DND-41 (cell line): ENCODE results near the gene MAP4K1.

Experiments used
- ATAC-seq: fragments of 200-7000 bp; cut with Tn5 transposase; 3 replicates; pipeline ENCODE4 v1.9.1; 2021; ENCODE audit warnings: low read depth; ENCODE audit not compliant: insufficient read depth
- DNase-seq: peaks from one replicate; pipeline ENCODE4 v3.0.0-alpha.2; 2020
- H2AFZ ChIP-seq: 2 replicates; pipeline ENCODE4 v1.6.0; 2012; ENCODE audit warnings: low read depth, low read length
- H3K27ac ChIP-seq: 2 replicates; pipeline ENCODE4 v1.5.1; 2012; ENCODE audit warnings: low read length, inconsistent platforms
- H3K27me3 ChIP-seq: fragments of 200-600 bp; sonication (generic); 2 replicates; pipeline ENCODE4 v1.6.0; 2012; ENCODE audit warnings: low read length, mild to moderate bottlenecking, inconsistent platforms; ENCODE audit not compliant: insufficient read depth, poor library complexity
- H3K36me3 ChIP-seq: 2 replicates; pipeline ENCODE4 v1.5.1; 2012; ENCODE audit warnings: low read length, inconsistent platforms; ENCODE audit not compliant: insufficient read depth
- H3K4me1 ChIP-seq: 2 replicates; pipeline ENCODE4 v1.5.1; 2012; ENCODE audit warnings: mild to moderate bottlenecking, low read length; ENCODE audit not compliant: insufficient read depth
- H3K4me2 ChIP-seq: 2 replicates; pipeline ENCODE4 v1.6.0; 2012; ENCODE audit warnings: mild to moderate bottlenecking, moderate library complexity, low read length, inconsistent platforms; ENCODE audit not compliant: insufficient read depth
- H3K4me3 ChIP-seq, 2 experiments: fragments of 200-600 bp in 1 of 2; shearing (Covaris generic) in 1 of 2; 2 replicates each; pipeline ENCODE4 v1.5.1; 2012 to 2016; ENCODE audit warnings: inconsistent platforms in 2 of 2, low read length in 2 of 2, mild to moderate bottlenecking in 2 of 2, low read depth in 1 of 2, moderate library complexity in 1 of 2
- H3K79me2 ChIP-seq: 2 replicates; pipeline ENCODE4 v1.6.0; 2012; ENCODE audit warnings: low read length, inconsistent platforms; ENCODE audit not compliant: insufficient read depth
- H3K9ac ChIP-seq: 2 replicates; pipeline ENCODE4 v1.6.0; 2012; ENCODE audit warnings: low read depth, mild to moderate bottlenecking, inconsistent platforms, low read length, moderate library complexity
- H3K9me3 ChIP-seq: 2 replicates; pipeline ENCODE4 v1.5.1; 2012; ENCODE audit warnings: low read length, moderate library complexity, mild to moderate bottlenecking, inconsistent platforms; ENCODE audit not compliant: insufficient read depth, severe bottlenecking
- H4K20me1 ChIP-seq: 2 replicates; pipeline ENCODE4 v1.6.0; 2012; ENCODE audit warnings: low read length; ENCODE audit not compliant: insufficient read depth
- EZH2 ChIP-seq: IDR thresholded peaks from 3 replicates; pipeline ENCODE4 v1.6.1; 2012; ENCODE audit warnings: borderline replicate concordance, low read depth, mild to moderate bottlenecking, moderate library complexity, low read length, inconsistent platforms; ENCODE audit not compliant: severe bottlenecking
- TF ChIP-seq, protein P1 (sequence below): IDR thresholded peaks from 2 replicates; pipeline ENCODE4 v1.5.1; 2012; ENCODE audit warnings: borderline replicate concordance, low read length, moderate library complexity, mild to moderate bottlenecking; ENCODE audit not compliant: poor library complexity, severe bottlenecking; ENCODE audit errors: extremely low read depth

Gene MAP4K1

DNA sequence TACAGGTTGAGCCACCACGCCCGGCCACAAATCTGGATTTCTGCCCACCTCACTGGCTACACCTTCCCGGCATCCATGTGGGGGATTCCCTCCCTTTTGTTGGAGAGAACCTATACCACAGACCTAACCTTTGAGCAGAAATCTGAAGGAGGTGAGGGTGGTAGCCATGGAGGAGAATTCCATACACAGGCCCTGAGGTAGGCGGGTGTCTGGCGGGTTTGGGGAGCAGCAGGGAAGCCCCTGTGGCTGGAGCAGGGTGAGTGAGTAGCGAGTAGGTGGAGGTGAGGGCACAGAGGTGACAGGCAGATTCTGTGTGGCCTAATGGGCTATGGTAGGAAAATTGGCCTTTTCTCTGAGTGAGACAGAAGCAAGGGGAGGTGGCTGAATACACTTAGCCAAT is 11.8 kb upstream of the MAP4K1 start:
- ATAC-seq = no peak
- peaks cover 7% of the 10 kb centered on the region for H4K20me1 ChIP-seq
- no peaks in the 10 kb centered on the region for H3K27me3 ChIP-seq
- no peak overlapping the region for H3K4me3 ChIP-seq
- no peaks in the 10 kb centered on the region for H3K9me3 ChIP-seq
- no peak overlapping the region for H3K9ac ChIP-seq
- no peak overlapping the region for H2AFZ ChIP-seq
- TF ChIP-seq EZH2 = no peak
- TF ChIP-seq, protein P1, sequence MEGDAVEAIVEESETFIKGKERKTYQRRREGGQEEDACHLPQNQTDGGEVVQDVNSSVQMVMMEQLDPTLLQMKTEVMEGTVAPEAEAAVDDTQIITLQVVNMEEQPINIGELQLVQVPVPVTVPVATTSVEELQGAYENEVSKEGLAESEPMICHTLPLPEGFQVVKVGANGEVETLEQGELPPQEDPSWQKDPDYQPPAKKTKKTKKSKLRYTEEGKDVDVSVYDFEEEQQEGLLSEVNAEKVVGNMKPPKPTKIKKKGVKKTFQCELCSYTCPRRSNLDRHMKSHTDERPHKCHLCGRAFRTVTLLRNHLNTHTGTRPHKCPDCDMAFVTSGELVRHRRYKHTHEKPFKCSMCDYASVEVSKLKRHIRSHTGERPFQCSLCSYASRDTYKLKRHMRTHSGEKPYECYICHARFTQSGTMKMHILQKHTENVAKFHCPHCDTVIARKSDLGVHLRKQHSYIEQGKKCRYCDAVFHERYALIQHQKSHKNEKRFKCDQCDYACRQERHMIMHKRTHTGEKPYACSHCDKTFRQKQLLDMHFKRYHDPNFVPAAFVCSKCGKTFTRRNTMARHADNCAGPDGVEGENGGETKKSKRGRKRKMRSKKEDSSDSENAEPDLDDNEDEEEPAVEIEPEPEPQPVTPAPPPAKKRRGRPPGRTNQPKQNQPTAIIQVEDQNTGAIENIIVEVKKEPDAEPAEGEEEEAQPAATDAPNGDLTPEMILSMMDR = no peak
- H3K36me3 ChIP-seq = peaks cover 73% of the 10 kb centered on the region
- no peak overlapping the region for H3K27ac ChIP-seq
- no peak for DNase-seq
- H3K4me2 ChIP-seq = no peak overlapping the region
- H3K79me2 ChIP-seq = no peaks in the 10 kb centered on the region
- H3K4me1 ChIP-seq = no peaks in the 10 kb centered on the region

DNA sequence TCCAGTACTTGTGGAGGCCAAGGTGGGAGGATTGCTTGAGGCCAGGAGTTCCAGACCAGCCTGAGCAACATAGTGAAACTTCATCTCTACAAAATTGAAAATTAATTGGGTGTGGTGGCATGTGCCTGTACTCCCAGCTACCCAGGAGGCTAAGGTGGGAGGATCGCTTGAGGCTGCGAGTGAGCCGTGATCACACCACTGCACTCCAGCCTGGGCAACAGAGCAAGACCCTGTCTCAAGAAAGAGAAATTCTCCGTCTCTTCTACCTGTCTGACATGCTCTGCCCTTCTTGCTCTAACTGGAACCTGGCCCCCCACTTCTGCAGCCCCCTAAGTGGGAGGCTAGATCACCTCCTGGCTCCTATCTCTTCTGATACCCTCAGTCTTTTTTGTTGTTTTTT is 8.6 kb upstream of the MAP4K1 start:
- DNase-seq = no peak
- H3K79me2 ChIP-seq = peaks cover 5% of the 10 kb centered on the region
- peaks cover 3% of the 10 kb centered on the region; the same call in 1 of the 2 replicates for H3K4me1 ChIP-seq
- H3K9me3 ChIP-seq = no peaks in the 10 kb centered on the region
- peaks cover 87% of the 10 kb centered on the region for H3K36me3 ChIP-seq
- no peaks in the 10 kb centered on the region for H3K27me3 ChIP-seq
- H3K9ac ChIP-seq = no peak overlapping the region
- no peak overlapping the region for H2AFZ ChIP-seq
- no peak for ATAC-seq
- TF ChIP-seq, protein P1 = no peak
- no peak for TF ChIP-seq EZH2
- peaks cover 18% of the 10 kb centered on the region for H4K20me1 ChIP-seq
- H3K4me2 ChIP-seq = no peak overlapping the region
- H3K27ac ChIP-seq = no peak overlapping the region
- no peak overlapping the region for H3K4me3 ChIP-seq

DNA sequence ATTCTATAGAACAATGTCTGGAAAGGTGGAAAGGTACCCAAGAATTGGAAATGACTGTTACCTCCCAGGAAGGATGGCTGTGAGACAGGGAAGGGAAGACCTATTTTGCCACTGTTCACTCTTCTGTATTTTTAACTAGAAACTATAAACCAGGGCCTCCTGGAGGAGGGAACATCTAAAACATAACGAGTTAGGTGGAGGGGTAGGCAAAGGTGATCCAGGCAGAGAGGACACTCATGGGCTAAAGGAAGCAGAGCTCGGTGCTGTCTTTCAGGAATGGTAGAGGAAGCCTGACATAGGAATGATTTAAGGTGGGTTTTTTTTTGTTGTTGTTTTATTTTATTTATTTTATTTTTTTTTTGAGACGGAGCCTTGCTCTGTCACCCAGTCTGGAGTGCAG is 7.1 kb upstream of the MAP4K1 start:
- Histone ChIP-seq H2AFZ (no peak overlapping the region), H3K27ac (no peak overlapping the region), H3K9me3 (no peaks in the 10 kb centered on the region), H3K4me2 (no peak overlapping the region), H3K9ac (no peak overlapping the region), H3K4me3 (no peak overlapping the region), H3K79me2 (peaks cover 20% of the 10 kb centered on the region), H3K4me1 (peaks cover 13% of the 10 kb centered on the region), H3K36me3 (peaks cover 91% of the 10 kb centered on the region), H3K27me3 (no peaks in the 10 kb centered on the region), H4K20me1 (peaks cover 27% of the 10 kb centered on the region)
- no peak for DNase-seq
- no peak for ATAC-seq
- TF ChIP-seq, protein P1 = no peak
- no peak for TF ChIP-seq EZH2
